ENCODE measurements around the gene MAGOHB.
"Not testable (repeated sequence)": the region's sequence is repeated elsewhere in the genome, so short reads cannot be mapped to it uniquely, and the experiment has no call there.

The MAGOHB gene

GRCh38 chr12:10613349-10614055 is at the start of gene MAGOHB:
Gene MAGOHB, minus strand, starts transcription at chr12:10613609. Its CDS starts 77 bp downstream, at chr12:10613532.
- Histone ChIP-seq H3K4me3 (ENCODE audit: low read depth, low read length) (peak within 1 kb of the TSS; percentile 83), H3K27me3 (ENCODE audit: control insufficient read depth, insufficient read depth, low read length) (no peaks in the 10 kb centered on the region), H3K9me3 (ENCODE audit: control insufficient read depth, insufficient read depth, low read depth, low read length) (no peaks in the 10 kb centered on the region), H3K36me3 (ENCODE audit: control insufficient read depth, insufficient read depth, low read length) (peaks cover 30% of the 10 kb centered on the region), H3K4me1 (ENCODE audit: control insufficient read depth, insufficient read depth, low read length) (peaks cover 5% of the 10 kb centered on the region; the same call in 1 of the 2 replicates), H3K9ac (ENCODE audit: low read length) (peak within 1 kb of the TSS; percentile 96), H3K27ac (ENCODE audit: low read depth, low read length) (peak within 1 kb of the TSS; percentile 97)

GRCh38 chr12:10661338-10661737 is 47.9 kb upstream of the MAGOHB start:
- Histone ChIP-seq H3K27ac (ENCODE audit: low read depth, low read length) (no peak overlapping the region), H3K27me3 (ENCODE audit: control insufficient read depth, insufficient read depth, low read length) (no peaks in the 10 kb centered on the region), H3K36me3 (ENCODE audit: control insufficient read depth, insufficient read depth, low read length) (no peaks in the 10 kb centered on the region), H3K9ac (ENCODE audit: low read length) (no peak overlapping the region), H3K4me3 (ENCODE audit: low read depth, low read length) (no peak overlapping the region), H3K4me1 (ENCODE audit: control insufficient read depth, insufficient read depth, low read length) (no peaks in the 10 kb centered on the region), H3K9me3 (ENCODE audit: control insufficient read depth, insufficient read depth, low read depth, low read length) (peaks cover 12% of the 10 kb centered on the region)

DNA sequence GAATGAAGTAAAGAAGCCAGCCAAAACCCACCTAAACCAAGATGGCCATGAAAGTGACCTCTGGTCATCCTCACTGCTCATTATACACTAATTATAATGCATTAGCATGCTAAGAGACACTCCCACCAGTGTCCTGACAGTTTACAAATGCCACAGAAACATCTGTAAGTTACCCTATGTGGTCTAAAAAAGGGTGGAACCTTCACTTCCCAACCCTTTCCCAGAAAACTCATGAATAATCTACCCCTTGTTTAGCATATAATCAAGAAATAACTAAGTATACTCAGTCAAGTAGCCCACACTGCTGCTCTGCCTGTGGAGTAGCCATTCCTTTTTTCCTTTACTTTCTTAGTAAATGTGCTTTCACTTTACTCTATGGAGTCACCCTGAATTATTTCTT is 40.6 kb upstream of the MAGOHB start:
- Histone ChIP-seq H3K9me3 (ENCODE audit: control insufficient read depth, insufficient read depth, low read depth, low read length) (peaks cover 12% of the 10 kb centered on the region), H3K27me3 (ENCODE audit: control insufficient read depth, insufficient read depth, low read length) (no peaks in the 10 kb centered on the region), H3K36me3 (ENCODE audit: control insufficient read depth, insufficient read depth, low read length) (no peaks in the 10 kb centered on the region), H3K4me3 (ENCODE audit: low read depth, low read length) (no peak overlapping the region), H3K4me1 (ENCODE audit: control insufficient read depth, insufficient read depth, low read length) (no peaks in the 10 kb centered on the region), H3K27ac (ENCODE audit: low read depth, low read length) (no peak overlapping the region), H3K9ac (ENCODE audit: low read length) (no peak overlapping the region)

DNA sequence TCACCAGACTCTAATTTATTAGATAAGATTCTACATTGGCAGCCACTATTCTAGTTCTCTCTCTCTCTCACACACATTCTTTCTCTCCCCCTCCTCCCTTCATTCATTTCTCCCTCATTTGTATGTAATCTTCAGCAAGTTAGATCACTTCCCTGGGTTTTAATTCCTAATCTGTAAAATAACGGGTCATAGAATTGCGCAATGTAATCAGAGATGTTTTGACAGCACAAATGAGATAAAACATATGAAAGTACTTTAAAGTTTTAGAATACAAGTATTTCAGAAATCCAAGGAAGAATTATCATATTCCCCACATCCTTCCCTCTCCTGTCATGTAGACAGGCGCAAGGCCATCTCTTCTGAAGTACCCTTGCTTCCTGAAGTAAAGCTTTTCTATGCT is 38.8 kb upstream of the MAGOHB start:
- Histone ChIP-seq H3K27me3 (ENCODE audit: control insufficient read depth, insufficient read depth, low read length) (no peaks in the 10 kb centered on the region), H3K9me3 (ENCODE audit: control insufficient read depth, insufficient read depth, low read depth, low read length) (peaks cover 16% of the 10 kb centered on the region), H3K4me1 (ENCODE audit: control insufficient read depth, insufficient read depth, low read length) (no peaks in the 10 kb centered on the region)

GRCh38 chr12:10646576-10646975 is 33.2 kb upstream of the MAGOHB start:
- H3K4me3 ChIP-seq (ENCODE audit: low read depth, low read length); H3K27ac ChIP-seq (ENCODE audit: low read depth, low read length); H3K9ac ChIP-seq (ENCODE audit: low read length); H3K27me3 ChIP-seq (ENCODE audit: control insufficient read depth, insufficient read depth, low read length); H3K36me3 ChIP-seq (ENCODE audit: control insufficient read depth, insufficient read depth, low read length); H3K4me1 ChIP-seq (ENCODE audit: control insufficient read depth, insufficient read depth, low read length): not testable (repeated sequence)
- peaks cover 36% of the 10 kb centered on the region for H3K9me3 ChIP-seq (ENCODE audit: control insufficient read depth, insufficient read depth, low read depth, low read length)

More for the DNA sequence above, 38.8 kb upstream of the MAGOHB start:
- Histone ChIP-seq H3K27ac (ENCODE audit: low read depth, low read length) (no peak overlapping the region), H3K36me3 (ENCODE audit: control insufficient read depth, insufficient read depth, low read length) (no peaks in the 10 kb centered on the region), H3K9ac (ENCODE audit: low read length) (no peak overlapping the region), H3K4me3 (ENCODE audit: low read depth, low read length) (no peak overlapping the region)

DNA sequence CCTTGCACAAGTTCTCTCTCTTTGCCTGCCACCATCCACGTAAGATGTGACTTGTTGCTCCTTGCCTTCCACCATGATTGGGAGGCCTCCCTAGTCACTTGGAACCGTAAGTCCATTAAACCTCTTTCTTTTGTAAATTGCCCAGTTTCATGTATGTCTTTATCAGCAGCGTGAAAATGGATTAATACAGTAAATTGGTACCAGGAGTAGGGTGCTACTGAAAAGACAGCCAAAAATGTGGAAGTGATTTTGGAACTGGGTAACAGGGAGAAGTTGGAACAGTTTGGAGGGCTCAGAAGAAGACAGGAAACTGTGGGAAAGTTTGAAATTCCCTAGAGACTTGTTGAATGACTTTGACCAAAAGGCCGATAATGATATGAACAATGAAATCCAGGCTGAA is 32.5 kb upstream of the MAGOHB start:
- peaks cover 36% of the 10 kb centered on the region for H3K9me3 ChIP-seq (ENCODE audit: control insufficient read depth, insufficient read depth, low read depth, low read length)
- H3K36me3 ChIP-seq (ENCODE audit: control insufficient read depth, insufficient read depth, low read length): no peaks in the 10 kb centered on the region
- H3K27me3 ChIP-seq (ENCODE audit: control insufficient read depth, insufficient read depth, low read length): no peaks in the 10 kb centered on the region
- no peak overlapping the region for H3K9ac ChIP-seq (ENCODE audit: low read length)
- no peaks in the 10 kb centered on the region for H3K4me1 ChIP-seq (ENCODE audit: control insufficient read depth, insufficient read depth, low read length)
- H3K27ac ChIP-seq (ENCODE audit: low read depth, low read length): no peak overlapping the region
- no peak overlapping the region for H3K4me3 ChIP-seq (ENCODE audit: low read depth, low read length)

DNA sequence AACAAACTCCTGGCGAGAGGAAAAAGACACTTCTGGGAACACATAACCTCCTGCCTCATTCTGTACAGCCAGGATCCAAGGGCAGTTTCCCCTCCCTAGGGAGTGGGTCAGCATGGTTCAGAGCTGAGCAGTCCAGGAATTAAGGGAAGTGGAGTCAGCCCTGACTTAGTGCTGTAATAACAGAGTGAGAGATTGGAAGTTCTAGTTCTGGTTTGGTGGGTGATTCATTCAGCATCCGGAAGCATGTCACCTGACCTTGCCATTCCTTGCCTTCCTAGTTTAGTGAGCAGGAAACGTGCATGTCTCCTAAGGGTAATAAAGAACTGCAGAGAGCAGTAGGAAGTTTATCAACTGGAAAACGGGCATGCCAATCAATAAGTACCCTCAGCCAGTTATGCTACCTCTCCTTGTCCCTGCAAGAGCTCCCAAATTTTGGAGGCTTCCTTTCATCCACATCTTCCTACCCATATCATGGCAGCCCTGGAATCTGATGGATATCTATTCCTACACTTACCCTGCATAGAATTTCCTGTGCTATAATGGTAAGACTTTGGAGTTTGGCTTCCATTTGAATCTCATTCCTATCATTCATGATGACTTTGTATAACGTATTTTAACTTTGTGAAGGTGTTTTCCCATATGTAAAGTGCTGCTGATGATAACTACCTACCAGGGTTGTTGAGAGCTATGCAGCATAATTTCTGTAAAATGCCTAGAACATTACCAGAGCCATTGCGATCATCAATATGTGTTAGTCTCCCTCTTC is 28.5 kb upstream of the MAGOHB start:
- Histone ChIP-seq H3K36me3 (ENCODE audit: control insufficient read depth, insufficient read depth, low read length) (no peaks in the 10 kb centered on the region), H3K9me3 (ENCODE audit: control insufficient read depth, insufficient read depth, low read depth, low read length) (peaks cover 21% of the 10 kb centered on the region), H3K27me3 (ENCODE audit: control insufficient read depth, insufficient read depth, low read length) (no peaks in the 10 kb centered on the region), H3K4me3 (ENCODE audit: low read depth, low read length) (no peak overlapping the region), H3K4me1 (ENCODE audit: control insufficient read depth, insufficient read depth, low read length) (0 out of 2 replicates have a peak, but pooled peaks cover under 1% of the 10 kb centered on the region), H3K9ac (ENCODE audit: low read length) (no peak overlapping the region), H3K27ac (ENCODE audit: low read depth, low read length) (no peak overlapping the region)

GRCh38 chr12:10638728-10639127 is 25.3 kb upstream of the MAGOHB start:
- Histone ChIP-seq H3K4me1 (ENCODE audit: control insufficient read depth, insufficient read depth, low read length) (peaks cover 6% of the 10 kb centered on the region; the same call in 1 of the 2 replicates), H3K36me3 (ENCODE audit: control insufficient read depth, insufficient read depth, low read length) (no peaks in the 10 kb centered on the region), H3K4me3 (ENCODE audit: low read depth, low read length) (no peak overlapping the region), H3K9me3 (ENCODE audit: control insufficient read depth, insufficient read depth, low read depth, low read length) (0 out of 2 replicates have a peak, but pooled peaks cover 2% of the 10 kb centered on the region), H3K27me3 (ENCODE audit: control insufficient read depth, insufficient read depth, low read length) (no peaks in the 10 kb centered on the region), H3K27ac (ENCODE audit: low read depth, low read length) (no peak overlapping the region), H3K9ac (ENCODE audit: low read length) (no peak overlapping the region)

DNA sequence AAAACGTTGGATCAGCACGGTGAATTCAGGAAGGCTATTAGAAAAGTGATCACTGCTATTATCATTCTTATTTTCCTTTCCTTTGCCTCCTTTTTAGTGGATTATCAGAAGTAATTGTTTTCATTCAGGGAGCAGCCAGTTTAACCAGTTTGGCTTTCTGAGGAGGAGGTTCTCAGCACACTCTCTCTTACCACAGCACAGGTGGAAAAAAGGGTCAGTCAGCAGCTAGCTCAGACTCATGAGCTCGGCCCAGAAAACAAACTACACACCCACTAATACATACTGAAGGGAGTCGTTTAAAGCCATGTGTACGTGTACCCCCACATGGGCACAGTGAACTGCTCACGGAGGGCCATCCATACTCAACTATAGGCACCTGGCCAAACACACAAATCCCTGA is 23.2 kb upstream of the MAGOHB start:
- peaks cover 6% of the 10 kb centered on the region; the same call in 1 of the 2 replicates for H3K4me1 ChIP-seq (ENCODE audit: control insufficient read depth, insufficient read depth, low read length)
- H3K9me3 ChIP-seq (ENCODE audit: control insufficient read depth, insufficient read depth, low read depth, low read length): no peaks in the 10 kb centered on the region
- no peak overlapping the region for H3K9ac ChIP-seq (ENCODE audit: low read length)
- no peaks in the 10 kb centered on the region for H3K27me3 ChIP-seq (ENCODE audit: control insufficient read depth, insufficient read depth, low read length)
- H3K27ac ChIP-seq (ENCODE audit: low read depth, low read length): no peak overlapping the region
- no peak overlapping the region for H3K4me3 ChIP-seq (ENCODE audit: low read depth, low read length)
- H3K36me3 ChIP-seq (ENCODE audit: control insufficient read depth, insufficient read depth, low read length): no peaks in the 10 kb centered on the region

GRCh38 chr12:10636124-10636523 is 22.7 kb upstream of the MAGOHB start:
- peaks cover 6% of the 10 kb centered on the region; the same call in 1 of the 2 replicates for H3K4me1 ChIP-seq (ENCODE audit: control insufficient read depth, insufficient read depth, low read length)
- H3K36me3 ChIP-seq (ENCODE audit: control insufficient read depth, insufficient read depth, low read length): no peaks in the 10 kb centered on the region
- H3K27ac ChIP-seq (ENCODE audit: low read depth, low read length): no peak overlapping the region
- no peaks in the 10 kb centered on the region for H3K9me3 ChIP-seq (ENCODE audit: control insufficient read depth, insufficient read depth, low read depth, low read length)
- no peak overlapping the region for H3K4me3 ChIP-seq (ENCODE audit: low read depth, low read length)
- H3K9ac ChIP-seq (ENCODE audit: low read length): no peak overlapping the region
- no peaks in the 10 kb centered on the region for H3K27me3 ChIP-seq (ENCODE audit: control insufficient read depth, insufficient read depth, low read length)

- no peak overlapping the region for H3K27ac ChIP-seq (ENCODE audit: low read depth, low read length)
- no peaks in the 10 kb centered on the region for H3K9me3 ChIP-seq (ENCODE audit: control insufficient read depth, insufficient read depth, low read depth, low read length)
- peaks cover 6% of the 10 kb centered on the region; the same call in 1 of the 2 replicates for H3K4me1 ChIP-seq (ENCODE audit: control insufficient read depth, insufficient read depth, low read length)
These were observed 21.9 kb upstream of the MAGOHB start for GRCh38 chr12:10635306-10635705.

More at GRCh38 chr12:10635306-10635705, 21.9 kb upstream of the MAGOHB start:
- no peaks in the 10 kb centered on the region for H3K27me3 ChIP-seq (ENCODE audit: control insufficient read depth, insufficient read depth, low read length)
- no peak overlapping the region for H3K4me3 ChIP-seq (ENCODE audit: low read depth, low read length)
- no peaks in the 10 kb centered on the region for H3K36me3 ChIP-seq (ENCODE audit: control insufficient read depth, insufficient read depth, low read length)
- H3K9ac ChIP-seq (ENCODE audit: low read length): no peak overlapping the region

Data from HUES6 (cell line).